Panc1 (cell line): ENCODE results near the gene GPR26. TPM values are rescaled to one million over a fixed set of nuclear protein-coding genes. Genes with fewer than 3 reads are reported as not detected.

ENCODE experiments used
- ATAC-seq: fragments of 200-7000 bp; cut with Tn5 transposase; 2 replicates; pipeline ENCODE4 v1.9.1; 2020; ENCODE audit warnings: mild to moderate bottlenecking, moderate library complexity
- BruUV-seq: library from RNA; stranded (reverse); fragments of 400-500 nt; replicated peaks from 2 replicates; lab custom pipeline; 2021; lab: Mats Ljungman, UMichigan
- CTCF ChIA-PET: fragments of 300-600 bp; sonication (Branson Sonifier 250); formaldehyde crosslinking; loops from one replicate; lab custom pipeline; 2022; ENCODE audit warnings: antibody characterized with exemption; lab: Charles Lee
- POLR2A ChIA-PET: fragments of 300-600 bp; sonication (Branson Sonifier 250); formaldehyde crosslinking; loops from one replicate; lab custom pipeline; 2022; ENCODE audit warnings: antibody characterized with exemption; lab: Charles Lee
- DNase-seq: peaks from one replicate; pipeline ENCODE4 v3.0.0-alpha.2; 2010; ENCODE audit warnings: low read depth, low spot score
- H3K27ac ChIP-seq: 2 replicates; pipeline ENCODE4 v1.5.1; 2011; ENCODE audit warnings: mild to moderate bottlenecking, low read length, inconsistent platforms
- H3K27me3 ChIP-seq: fragments of 200-500 bp; sonication (Bioruptor generic); 2 replicates; pipeline ENCODE4 v1.6.0; 2014; ENCODE audit warnings: low read length, inconsistent platforms; ENCODE audit not compliant: control insufficient read depth, insufficient read depth
- H3K36me3 ChIP-seq: fragments of 200-500 bp; sonication (Bioruptor generic); 2 replicates; pipeline ENCODE4 v1.5.1; 2014; ENCODE audit warnings: inconsistent platforms, mild to moderate bottlenecking, low read length, moderate library complexity; ENCODE audit not compliant: control insufficient read depth, insufficient read depth
- H3K4me1 ChIP-seq: 2 replicates; pipeline ENCODE4 v1.5.1; 2011; ENCODE audit warnings: inconsistent platforms, mild to moderate bottlenecking, low read length, moderate library complexity; ENCODE audit not compliant: control insufficient read depth, insufficient read depth
- H3K4me3 ChIP-seq, 2 experiments: 2 replicates each; pipeline ENCODE4 v1.5.1; 2011 to 2012; ENCODE audit warnings: low read depth in 2 of 2, low read length in 2 of 2, mild to moderate bottlenecking in 2 of 2, inconsistent platforms in 1 of 2, moderate library complexity in 1 of 2
- H3K9me3 ChIP-seq: fragments of 200-500 bp; sonication (Bioruptor generic); 2 replicates; pipeline ENCODE4 v1.5.1; 2014; ENCODE audit warnings: low read depth, mild to moderate bottlenecking, inconsistent platforms, low read length, moderate library complexity; ENCODE audit not compliant: control insufficient read depth, insufficient read depth
- POLR2AphosphoS5 ChIP-seq: IDR thresholded peaks from 2 replicates; pipeline ENCODE4 v1.6.1; 2012; ENCODE audit warnings: mild to moderate bottlenecking, low read depth, low read length, moderate library complexity
- SIN3A ChIP-seq: IDR thresholded peaks from 2 replicates; pipeline ENCODE4 v1.6.1; 2012; ENCODE audit warnings: low read depth, mild to moderate bottlenecking, low read length, moderate library complexity, borderline replicate concordance; ENCODE audit not compliant: insufficient read depth
- TCF7L2 ChIP-seq: IDR thresholded peaks from 2 replicates; pipeline ENCODE4 v1.6.1; 2011; ENCODE audit warnings: mild to moderate bottlenecking, low read depth, low read length, inconsistent platforms
- in situ Hi-C: cut with HindIII; loops from 2 replicates; pipeline ENCODE4 v1.10.0; 2016; ENCODE audit warnings: low sequenced_read_pairs, low pct_unique_long_range_greater_than_20kb
- intact Hi-C: fragments of 100-400 bp; cut with micrococcal nuclease; formaldehyde crosslinking; loops from one replicate; pipeline ENCODE4 v1.10.0; 2022; ENCODE audit not compliant: unreplicated experiment
- total RNA-seq: library from RNA; stranded (reverse); gene quantifications from one replicate; pipeline ENCODE4 v1.2.1, GENCODE V29; 2021; ENCODE audit not compliant: unreplicated experiment
- TF ChIP-seq, protein P1 (sequence below), 2 experiments: IDR thresholded peaks; 2 replicates each; pipeline ENCODE4 v1.6.1; 2011 to 2012; ENCODE audit warnings: low read depth in 2 of 2, control low read depth in 1 of 2, low read length in 1 of 2, mild to moderate bottlenecking in 1 of 2, moderate library complexity in 1 of 2; ENCODE audit not compliant: insufficient read depth in 1 of 2
- TF ChIP-seq, protein P2 (sequence below): fragments of 450-650 bp; IDR thresholded peaks from 2 replicates; pipeline ENCODE4 v1.5.1; 2017; ENCODE audit warnings: mild to moderate bottlenecking

Gene GPR26
- total RNA-seq, 1 experiment from 2014 or later: not detected

DNA sequence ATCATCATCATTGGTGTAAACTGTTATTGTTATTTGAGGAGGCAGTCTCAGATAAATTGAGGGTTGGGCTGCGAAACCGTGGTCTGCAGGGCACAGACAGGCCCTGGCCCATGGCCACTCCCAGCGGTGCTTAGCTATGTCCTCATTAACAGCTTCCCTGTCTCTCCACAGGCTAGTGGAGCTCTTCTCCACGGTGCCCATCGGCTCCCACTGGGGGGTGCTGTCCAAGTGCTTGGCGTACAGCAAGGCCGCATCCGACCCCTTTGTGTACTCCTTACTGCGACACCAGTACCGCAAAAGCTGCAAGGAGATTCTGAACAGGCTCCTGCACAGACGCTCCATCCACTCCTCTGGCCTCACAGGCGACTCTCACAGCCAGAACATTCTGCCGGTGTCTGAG is 21.6 kb downstream of the GPR26 start:
- Histone ChIP-seq H3K4me3 (no peak overlapping the region), H3K36me3 (no peaks in the 10 kb centered on the region), H3K9me3 (no peaks in the 10 kb centered on the region), H3K4me1 (no peaks in the 10 kb centered on the region), H3K27ac (no peak overlapping the region), H3K27me3 (peaks cover 23% of the 10 kb centered on the region)
- DNase-seq: no peak
- in situ Hi-C loops (no loop called here), intact Hi-C loops (no loop called here)
- TF ChIP-seq, protein P1, sequence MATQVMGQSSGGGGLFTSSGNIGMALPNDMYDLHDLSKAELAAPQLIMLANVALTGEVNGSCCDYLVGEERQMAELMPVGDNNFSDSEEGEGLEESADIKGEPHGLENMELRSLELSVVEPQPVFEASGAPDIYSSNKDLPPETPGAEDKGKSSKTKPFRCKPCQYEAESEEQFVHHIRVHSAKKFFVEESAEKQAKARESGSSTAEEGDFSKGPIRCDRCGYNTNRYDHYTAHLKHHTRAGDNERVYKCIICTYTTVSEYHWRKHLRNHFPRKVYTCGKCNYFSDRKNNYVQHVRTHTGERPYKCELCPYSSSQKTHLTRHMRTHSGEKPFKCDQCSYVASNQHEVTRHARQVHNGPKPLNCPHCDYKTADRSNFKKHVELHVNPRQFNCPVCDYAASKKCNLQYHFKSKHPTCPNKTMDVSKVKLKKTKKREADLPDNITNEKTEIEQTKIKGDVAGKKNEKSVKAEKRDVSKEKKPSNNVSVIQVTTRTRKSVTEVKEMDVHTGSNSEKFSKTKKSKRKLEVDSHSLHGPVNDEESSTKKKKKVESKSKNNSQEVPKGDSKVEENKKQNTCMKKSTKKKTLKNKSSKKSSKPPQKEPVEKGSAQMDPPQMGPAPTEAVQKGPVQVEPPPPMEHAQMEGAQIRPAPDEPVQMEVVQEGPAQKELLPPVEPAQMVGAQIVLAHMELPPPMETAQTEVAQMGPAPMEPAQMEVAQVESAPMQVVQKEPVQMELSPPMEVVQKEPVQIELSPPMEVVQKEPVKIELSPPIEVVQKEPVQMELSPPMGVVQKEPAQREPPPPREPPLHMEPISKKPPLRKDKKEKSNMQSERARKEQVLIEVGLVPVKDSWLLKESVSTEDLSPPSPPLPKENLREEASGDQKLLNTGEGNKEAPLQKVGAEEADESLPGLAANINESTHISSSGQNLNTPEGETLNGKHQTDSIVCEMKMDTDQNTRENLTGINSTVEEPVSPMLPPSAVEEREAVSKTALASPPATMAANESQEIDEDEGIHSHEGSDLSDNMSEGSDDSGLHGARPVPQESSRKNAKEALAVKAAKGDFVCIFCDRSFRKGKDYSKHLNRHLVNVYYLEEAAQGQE (IDR thresholded peaks at IDR 0.05; ENCODE audit: insufficient read depth in 1 of 2, low read depth in 2 of 2, low read length in 1 of 2): no peak
- TF ChIP-seq SIN3A (no peak), TCF7L2 (no peak), POLR2AphosphoS5 (no peak)
- TF ChIP-seq, protein P2, sequence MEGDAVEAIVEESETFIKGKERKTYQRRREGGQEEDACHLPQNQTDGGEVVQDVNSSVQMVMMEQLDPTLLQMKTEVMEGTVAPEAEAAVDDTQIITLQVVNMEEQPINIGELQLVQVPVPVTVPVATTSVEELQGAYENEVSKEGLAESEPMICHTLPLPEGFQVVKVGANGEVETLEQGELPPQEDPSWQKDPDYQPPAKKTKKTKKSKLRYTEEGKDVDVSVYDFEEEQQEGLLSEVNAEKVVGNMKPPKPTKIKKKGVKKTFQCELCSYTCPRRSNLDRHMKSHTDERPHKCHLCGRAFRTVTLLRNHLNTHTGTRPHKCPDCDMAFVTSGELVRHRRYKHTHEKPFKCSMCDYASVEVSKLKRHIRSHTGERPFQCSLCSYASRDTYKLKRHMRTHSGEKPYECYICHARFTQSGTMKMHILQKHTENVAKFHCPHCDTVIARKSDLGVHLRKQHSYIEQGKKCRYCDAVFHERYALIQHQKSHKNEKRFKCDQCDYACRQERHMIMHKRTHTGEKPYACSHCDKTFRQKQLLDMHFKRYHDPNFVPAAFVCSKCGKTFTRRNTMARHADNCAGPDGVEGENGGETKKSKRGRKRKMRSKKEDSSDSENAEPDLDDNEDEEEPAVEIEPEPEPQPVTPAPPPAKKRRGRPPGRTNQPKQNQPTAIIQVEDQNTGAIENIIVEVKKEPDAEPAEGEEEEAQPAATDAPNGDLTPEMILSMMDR: no peak
- POLR2A ChIA-PET: no interaction called here
- no TSS peak for BruUV-seq
- CTCF ChIA-PET: interaction anchor here (0.8 kb wide), 1 partner anchor 182 kb away, joined by 7 read pairs; no protein-coding TSS in a partner anchor
- ATAC-seq: no peak

GRCh38 chr10:123689880-123690279 is 23.7 kb downstream of the GPR26 start:
- ChIA-PET CTCF (no interaction called here), POLR2A (no interaction called here)
- BruUV-seq: no TSS peak
- Histone ChIP-seq H3K27ac (no peak overlapping the region), H3K36me3 (no peaks in the 10 kb centered on the region), H3K27me3 (peaks cover 29% of the 10 kb centered on the region), H3K4me3 (no peak overlapping the region), H3K9me3 (no peaks in the 10 kb centered on the region), H3K4me1 (no peaks in the 10 kb centered on the region)
- TF ChIP-seq SIN3A: no peak
- TF ChIP-seq, protein P1 (IDR thresholded peaks at IDR 0.05; ENCODE audit: insufficient read depth in 1 of 2, low read depth in 2 of 2, low read length in 1 of 2): no peak
- TF ChIP-seq, protein P2: no peak
- no peak for TF ChIP-seq TCF7L2
- TF ChIP-seq POLR2AphosphoS5: no peak
- in situ Hi-C loops: no loop called here
- ATAC-seq (no peak), DNase-seq (no peak)
- intact Hi-C loops: no loop called here
